ENCODE data around the gene CES1. TPM values are rescaled to one million over a fixed set of nuclear protein-coding genes. Genes with fewer than 3 reads are reported as not detected.

Gene CES1
- total RNA-seq, 2 experiments from 2014 or later: not detected

GRCh38 chr16:55875273-55875672 lies 42.4 kb upstream of the CES1 start, which contains the start of gene CES5A:
TSS of gene CES5A (minus strand) at chr16:55875373. CDS start at chr16:55875221, 152 bp downstream.
- no peaks in the 10 kb centered on the region for H3K4me1 ChIP-seq (ENCODE audit: insufficient read depth, low read length, poor library complexity, severe bottlenecking)
- no peak within 1 kb of the TSS for H3K4me3 ChIP-seq (ENCODE audit: low read depth, low read length, poor library complexity, severe bottlenecking)
- no peak within 1 kb of the TSS for H3K4me2 ChIP-seq (ENCODE audit: low read length)
- H3K79me2 ChIP-seq (ENCODE audit: insufficient read depth, low read depth, low read length): no peaks in the 10 kb centered on the region
- TF ChIP-seq CTCF (conservative IDR thresholded peaks at IDR 0.05; ENCODE audit: low read length): no peak
- TF ChIP-seq EZH2phosphoT487 (IDR thresholded peaks at IDR 0.05; ENCODE audit: borderline replicate concordance, low read depth, low read length): no peak
- ChIA-PET POLR2A (interaction anchor here (0.6 kb wide), 1 partner anchor 235 kb away, joined by 3 read pairs; no protein-coding TSS in a partner anchor), CTCF (ENCODE audit: unreplicated experiment) (no interaction called here)
- no peaks in the 10 kb centered on the region for H4K20me1 ChIP-seq (ENCODE audit: insufficient read depth, low read length)
- H3K9me3 ChIP-seq (ENCODE audit: low read length): no peaks in the 10 kb centered on the region
- BruUV-seq (replicated peaks): no TSS peak
- intact Hi-C loops (cut with micrococcal nuclease; ENCODE audit: unreplicated experiment): no loop called here
- H3K27ac ChIP-seq (ENCODE audit: low read depth, low read length, poor library complexity, severe bottlenecking): no peak within 1 kb of the TSS
- H3K36me3 ChIP-seq (ENCODE audit: insufficient read depth, low read length): no peaks in the 10 kb centered on the region
- H3K9me2 ChIP-seq (ENCODE audit: insufficient read depth, low read length): no peaks in the 10 kb centered on the region
- DNase-seq (ENCODE audit: low spot score): no peak
- no peak within 1 kb of the TSS for H2AFZ ChIP-seq (ENCODE audit: low read length)

GRCh38 chr16:55873122-55873521 lies 40.2 kb upstream of the CES1 start:
- TF ChIP-seq CTCF (conservative IDR thresholded peaks at IDR 0.05; ENCODE audit: low read length) (no peak), EZH2phosphoT487 (IDR thresholded peaks at IDR 0.05; ENCODE audit: borderline replicate concordance, low read depth, low read length) (no peak)
- no peaks in the 10 kb centered on the region for H3K4me1 ChIP-seq (ENCODE audit: insufficient read depth, low read length, poor library complexity, severe bottlenecking)
- POLR2A ChIA-PET: no interaction called here
- H2AFZ ChIP-seq (ENCODE audit: low read length): no peak overlapping the region
- H4K20me1 ChIP-seq (ENCODE audit: insufficient read depth, low read length): no peaks in the 10 kb centered on the region
- intact Hi-C loops (cut with micrococcal nuclease; ENCODE audit: unreplicated experiment): no loop called here
- no peak overlapping the region for H3K27ac ChIP-seq (ENCODE audit: low read depth, low read length, poor library complexity, severe bottlenecking)
- H3K9me3 ChIP-seq (ENCODE audit: low read length): no peaks in the 10 kb centered on the region
- no peaks in the 10 kb centered on the region for H3K79me2 ChIP-seq (ENCODE audit: insufficient read depth, low read depth, low read length)
- no peak overlapping the region for H3K4me3 ChIP-seq (ENCODE audit: low read depth, low read length, poor library complexity, severe bottlenecking)
- no TSS peak for BruUV-seq (replicated peaks)
- H3K9me2 ChIP-seq (ENCODE audit: insufficient read depth, low read length): no peaks in the 10 kb centered on the region
- H3K36me3 ChIP-seq (ENCODE audit: insufficient read depth, low read length): no peaks in the 10 kb centered on the region
- DNase-seq (ENCODE audit: low spot score): no peak
- CTCF ChIA-PET (ENCODE audit: unreplicated experiment): no interaction called here
- H3K4me2 ChIP-seq (ENCODE audit: low read length): no peak overlapping the region

- Histone ChIP-seq H3K4me3 (ENCODE audit: low read depth, low read length, poor library complexity, severe bottlenecking) (no peak overlapping the region), H3K4me1 (ENCODE audit: insufficient read depth, low read length, poor library complexity, severe bottlenecking) (no peaks in the 10 kb centered on the region), H3K79me2 (ENCODE audit: insufficient read depth, low read depth, low read length) (no peaks in the 10 kb centered on the region), H3K27ac (ENCODE audit: low read depth, low read length, poor library complexity, severe bottlenecking) (no peak overlapping the region), H3K4me2 (ENCODE audit: low read length) (no peak overlapping the region), H3K9me2 (ENCODE audit: insufficient read depth, low read length) (no peaks in the 10 kb centered on the region), H3K36me3 (ENCODE audit: insufficient read depth, low read length) (no peaks in the 10 kb centered on the region), H4K20me1 (ENCODE audit: insufficient read depth, low read length) (no peaks in the 10 kb centered on the region), H2AFZ (ENCODE audit: low read length) (no peak overlapping the region), H3K9me3 (ENCODE audit: low read length) (no peaks in the 10 kb centered on the region)
- ChIA-PET POLR2A (interaction anchor here (0.5 kb wide), 1 partner anchor 1888 kb away, joined by 3 read pairs; no protein-coding TSS in a partner anchor), CTCF (ENCODE audit: unreplicated experiment) (no interaction called here)
- no TSS peak for BruUV-seq (replicated peaks)
- DNase-seq (ENCODE audit: low spot score): no peak
- TF ChIP-seq CTCF (conservative IDR thresholded peaks at IDR 0.05; ENCODE audit: low read length) (no peak), EZH2phosphoT487 (IDR thresholded peaks at IDR 0.05; ENCODE audit: borderline replicate concordance, low read depth, low read length) (no peak)
- intact Hi-C loops (cut with micrococcal nuclease; ENCODE audit: unreplicated experiment): no loop called here
These were observed 39.2 kb upstream of the CES1 start for GRCh38 chr16:55872130-55872529.

Data from OCI-LY7 (cell line).